Fibroblast of skin of scalp (primary cell): ENCODE results near the gene DLG2.

Source experiments
- DNase-seq: peaks from one replicate; pipeline ENCODE4 v3.0.0-alpha.2; 2013

Gene DLG2

DNA sequence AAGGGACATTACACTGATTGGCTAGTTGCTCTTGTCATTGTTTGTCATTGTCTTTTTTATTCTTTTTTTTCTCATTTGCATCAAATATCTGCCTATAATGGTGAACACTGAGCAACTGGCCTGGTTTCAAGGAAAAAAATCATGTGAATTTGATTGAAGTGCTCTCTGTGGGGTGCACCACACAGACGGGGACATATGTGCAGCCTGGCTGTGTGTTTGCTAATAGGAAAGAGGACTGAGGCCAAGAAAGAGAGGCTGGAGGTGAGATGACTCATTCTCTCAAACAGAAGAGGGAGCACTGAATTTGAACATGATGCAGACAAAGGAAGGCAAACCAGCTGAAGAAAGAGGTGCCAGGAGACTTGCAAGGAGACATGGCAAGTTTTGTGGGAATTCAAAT lies 1656.1 kb downstream of the DLG2 start:
- DNase-seq: peak; percentile 47

DNA sequence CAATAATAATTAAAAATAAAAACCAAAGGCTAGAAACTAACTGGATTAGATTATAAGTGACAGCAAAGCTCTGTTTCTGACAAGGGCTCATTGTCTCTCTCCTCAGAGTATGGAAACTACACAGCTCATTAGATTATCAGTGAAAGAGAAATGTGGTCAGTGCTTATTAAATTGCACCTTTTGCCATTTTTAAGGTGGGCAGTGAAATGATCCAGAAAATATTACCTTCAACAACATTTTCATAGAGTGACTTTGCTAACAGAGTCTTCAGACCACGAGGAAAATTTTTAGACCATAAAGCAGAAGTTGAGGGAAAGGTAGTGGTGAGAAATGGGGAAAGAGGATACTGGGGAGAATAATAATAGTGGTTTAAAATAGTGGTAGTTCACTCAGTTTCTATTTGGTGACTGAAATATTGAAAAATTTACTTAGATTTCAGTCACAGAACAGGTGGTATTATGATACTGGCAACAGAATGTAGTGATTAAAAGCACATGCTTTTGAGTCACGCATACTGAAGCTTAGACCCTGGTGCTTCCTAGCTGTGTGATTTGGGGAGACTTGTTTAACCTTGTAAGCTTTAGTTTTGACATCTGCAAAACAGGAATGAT lies 1657.0 kb downstream of the DLG2 start:
- no peak for DNase-seq

DNA sequence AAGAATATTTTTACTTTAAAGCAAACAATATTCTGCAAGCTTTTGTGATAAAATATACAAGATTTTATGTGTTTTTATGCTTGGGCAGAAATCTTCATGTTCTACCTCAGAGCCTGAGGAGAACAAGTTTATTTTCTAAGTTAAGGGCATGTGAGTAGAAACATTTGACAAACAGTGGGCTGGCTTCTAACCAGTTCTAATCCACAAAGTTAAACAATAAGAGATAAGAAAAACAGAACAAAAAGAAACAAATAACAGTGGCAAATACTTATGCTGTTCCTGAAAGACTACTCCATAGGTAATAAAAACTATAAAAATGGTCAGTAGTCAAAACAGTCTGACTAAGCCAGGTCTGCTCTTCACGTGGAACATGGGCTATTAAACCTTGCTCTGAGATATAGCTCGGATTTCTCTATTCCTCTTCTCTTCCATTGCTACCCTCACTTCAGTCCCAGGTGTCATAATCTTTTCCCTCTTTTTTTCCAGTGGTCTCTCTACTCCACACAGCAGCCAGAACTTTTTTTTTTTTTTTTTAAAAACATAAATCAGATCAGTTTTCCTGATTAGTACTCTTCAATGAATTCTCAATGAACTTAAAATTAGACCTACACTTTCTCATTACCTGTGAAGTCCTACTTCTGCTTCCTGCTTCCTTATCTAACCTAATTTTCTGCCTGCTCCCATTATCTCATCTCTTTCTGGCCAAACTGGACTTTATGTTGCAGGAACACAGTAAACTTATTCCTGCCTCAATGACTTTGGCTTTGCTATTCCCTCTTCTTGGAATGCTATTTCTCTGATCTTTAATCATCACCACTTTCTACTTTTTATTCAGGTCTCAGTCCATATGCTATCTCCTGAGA lies 1669.9 kb downstream of the DLG2 start:
- no peak for DNase-seq

DNA sequence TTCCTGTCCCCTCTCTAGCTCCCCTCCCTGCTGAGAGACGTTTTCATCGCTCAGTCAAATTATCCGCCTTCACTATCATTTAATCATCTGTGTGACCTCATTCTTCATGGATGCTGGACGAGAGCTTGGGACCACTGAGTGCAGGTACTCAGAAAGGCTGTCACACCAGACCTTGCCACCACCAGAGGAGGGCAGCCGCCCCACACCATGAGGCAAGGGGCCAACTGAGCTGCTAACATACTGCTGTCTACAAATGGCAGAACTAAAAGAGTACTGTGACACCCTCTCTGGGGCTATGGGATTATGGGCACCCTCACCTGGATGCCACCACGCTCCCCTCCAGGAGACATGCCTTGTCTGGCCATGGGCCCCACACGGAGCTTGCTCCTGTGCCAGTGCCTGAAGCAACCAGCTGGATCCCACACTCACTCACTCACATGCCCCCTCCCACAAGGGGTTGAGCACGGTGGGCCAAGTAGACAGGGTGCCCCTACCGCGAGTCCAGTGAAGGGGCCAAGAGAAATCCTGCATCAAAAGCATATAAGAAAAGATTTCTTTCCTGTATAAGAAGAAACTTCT lies 1670.9 kb downstream of the DLG2 start:
- DNase-seq: no peak

DNA sequence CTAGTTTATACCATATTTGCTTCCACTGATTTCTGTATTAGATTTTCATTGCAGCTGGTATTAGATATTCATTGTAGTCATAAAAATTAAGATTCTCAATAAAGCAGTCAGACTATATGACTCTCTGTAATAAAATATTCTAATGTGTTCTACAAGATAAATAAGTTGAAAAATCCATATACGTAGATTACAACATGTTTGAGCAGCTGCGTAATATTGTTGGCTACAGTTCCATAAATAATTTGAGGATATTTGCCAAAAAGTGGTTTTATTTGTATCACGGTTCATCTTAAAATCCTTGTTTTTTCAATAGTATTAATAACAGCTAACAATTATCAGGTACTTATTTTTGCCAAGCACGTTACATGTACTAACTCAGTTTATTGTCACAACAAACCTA lies 1672.4 kb downstream of the DLG2 start:
- no peak for DNase-seq

DNA sequence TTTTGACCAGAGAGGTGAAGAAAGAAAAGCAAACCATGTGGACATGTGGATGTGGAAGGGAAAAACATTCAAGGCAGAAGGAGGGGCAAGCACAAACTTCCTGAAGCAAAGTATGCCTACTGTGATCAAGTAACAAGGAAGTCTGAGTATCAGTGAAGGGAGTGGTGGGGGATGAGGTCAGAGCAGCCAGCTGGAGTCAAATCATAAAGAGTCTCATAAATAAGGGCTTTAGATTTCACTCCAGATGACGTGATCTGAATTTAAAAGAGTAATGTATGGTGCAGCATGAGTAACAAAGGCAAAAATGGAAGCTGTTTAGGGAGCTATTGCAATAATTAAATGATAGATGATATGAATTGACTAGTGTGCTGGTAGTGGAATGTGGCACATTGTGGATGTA lies 1675.6 kb downstream of the DLG2 start:
- peak; percentile 1 for DNase-seq

DNA sequence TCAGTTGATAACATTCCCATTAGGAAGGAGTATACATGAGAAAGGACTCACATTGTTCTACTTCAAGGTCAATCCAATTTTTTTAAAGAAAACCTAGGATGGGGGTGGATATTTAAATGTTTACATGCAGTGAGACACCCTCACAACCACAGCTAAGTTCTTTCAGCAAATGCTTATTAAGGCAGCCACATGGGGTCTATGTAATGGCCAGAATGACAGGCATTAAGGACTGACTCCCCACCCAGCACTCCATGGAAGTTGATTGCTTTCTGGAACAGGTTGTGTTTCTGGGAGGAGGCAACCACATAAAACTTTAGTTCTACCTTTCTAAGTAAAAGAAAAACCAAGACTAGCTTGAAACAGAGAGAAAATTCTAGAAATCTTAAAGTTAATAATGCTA lies 1678.9 kb downstream of the DLG2 start:
- DNase-seq: no peak

DNA sequence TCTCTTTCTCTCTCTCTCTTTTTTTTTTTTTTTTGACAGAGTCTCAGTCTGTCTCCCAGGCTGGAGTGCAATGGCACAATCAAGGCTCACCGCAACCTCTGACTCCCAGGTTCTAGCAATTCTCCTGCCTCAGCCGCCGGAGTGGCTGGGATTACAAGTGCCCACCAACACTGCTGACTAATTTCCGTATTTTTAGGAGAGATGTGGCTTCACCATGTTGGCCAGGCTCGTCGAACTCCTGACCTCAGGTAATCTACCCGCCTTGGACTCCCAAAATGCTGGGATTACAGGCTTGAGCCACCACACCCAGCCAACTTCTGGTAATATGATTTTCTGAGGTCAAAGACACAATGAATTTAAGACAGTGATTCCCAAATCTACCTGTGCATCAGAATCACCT lies 1681.2 kb downstream of the DLG2 start:
- no peak for DNase-seq

DNA sequence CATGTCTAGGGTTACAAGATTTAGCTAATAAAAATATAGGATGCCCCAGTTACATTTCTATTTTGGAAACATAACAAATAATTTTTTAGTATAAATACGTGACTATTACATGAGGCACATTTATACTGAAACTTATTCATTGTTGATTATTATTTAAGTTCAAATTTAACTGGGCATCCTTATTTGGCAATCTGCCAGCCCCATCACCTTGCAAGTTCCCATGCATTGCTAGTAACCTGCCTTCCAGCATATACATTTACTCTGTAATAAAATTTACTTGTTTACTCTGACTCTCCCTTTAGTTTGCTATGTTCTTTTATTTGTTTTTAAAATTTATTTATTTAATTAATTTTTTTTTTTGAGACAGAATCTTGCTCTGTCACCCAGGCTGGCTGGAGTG lies 1686.1 kb downstream of the DLG2 start:
- DNase-seq: no peak

DNA sequence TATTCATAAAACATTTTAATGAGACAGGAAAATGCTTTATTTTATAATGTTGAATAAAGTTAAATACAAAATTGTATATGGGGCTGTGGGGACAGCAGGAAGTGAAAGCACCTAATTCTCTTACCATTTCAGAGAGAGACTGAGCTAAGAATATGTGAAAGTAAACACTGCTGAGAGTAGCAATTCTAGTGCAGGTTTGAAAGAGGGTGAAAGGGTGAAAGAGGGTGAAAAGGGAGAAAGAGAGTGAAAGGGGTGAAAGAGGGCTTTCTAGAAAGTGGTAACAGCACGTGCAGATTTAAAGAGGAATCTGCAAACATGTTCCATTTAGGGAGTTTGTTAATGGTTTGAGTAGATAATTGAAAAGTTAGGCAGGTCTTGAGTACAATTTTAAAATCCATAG lies 1689.0 kb downstream of the DLG2 start:
- no peak for DNase-seq

DNA sequence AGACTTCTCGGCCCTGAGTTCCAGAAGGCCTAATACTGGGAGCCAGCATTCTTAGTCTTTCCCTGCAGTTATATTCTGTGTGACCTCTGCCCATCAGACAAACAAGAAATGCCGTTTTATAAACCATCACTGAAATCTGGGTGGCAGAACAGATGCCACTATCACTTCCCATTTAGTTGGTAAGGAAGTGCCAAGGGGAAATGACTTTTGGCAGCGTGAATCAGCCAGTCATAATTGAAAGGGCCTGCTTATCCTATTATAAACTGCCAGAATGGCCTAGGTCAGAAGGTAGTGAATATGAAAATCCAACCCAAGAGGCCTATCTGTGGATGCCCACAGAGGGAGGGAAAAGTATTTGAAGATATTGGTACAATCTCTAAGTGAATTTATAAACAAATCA lies 1694.1 kb downstream of the DLG2 start:
- DNase-seq: no peak

DNA sequence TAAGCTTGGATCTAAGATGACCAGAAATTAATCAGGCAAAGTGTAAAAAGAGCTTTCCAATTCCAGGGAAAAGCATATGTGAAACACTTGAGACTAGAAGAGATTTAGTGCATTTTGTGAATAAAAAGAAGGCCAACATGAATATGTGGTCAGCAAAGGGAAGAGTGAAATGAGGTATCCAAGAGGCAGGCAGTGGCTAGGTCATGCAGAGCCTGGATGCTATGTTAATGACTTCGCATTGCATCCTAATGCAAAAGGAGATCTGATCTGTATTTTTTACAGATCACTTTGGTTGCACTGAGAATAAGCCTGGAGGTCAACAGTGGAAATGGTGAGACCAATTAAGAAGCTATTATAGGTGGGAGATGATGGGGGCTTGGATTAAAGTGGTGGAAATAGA lies 1699.7 kb downstream of the DLG2 start:
- DNase-seq: no peak

DNA sequence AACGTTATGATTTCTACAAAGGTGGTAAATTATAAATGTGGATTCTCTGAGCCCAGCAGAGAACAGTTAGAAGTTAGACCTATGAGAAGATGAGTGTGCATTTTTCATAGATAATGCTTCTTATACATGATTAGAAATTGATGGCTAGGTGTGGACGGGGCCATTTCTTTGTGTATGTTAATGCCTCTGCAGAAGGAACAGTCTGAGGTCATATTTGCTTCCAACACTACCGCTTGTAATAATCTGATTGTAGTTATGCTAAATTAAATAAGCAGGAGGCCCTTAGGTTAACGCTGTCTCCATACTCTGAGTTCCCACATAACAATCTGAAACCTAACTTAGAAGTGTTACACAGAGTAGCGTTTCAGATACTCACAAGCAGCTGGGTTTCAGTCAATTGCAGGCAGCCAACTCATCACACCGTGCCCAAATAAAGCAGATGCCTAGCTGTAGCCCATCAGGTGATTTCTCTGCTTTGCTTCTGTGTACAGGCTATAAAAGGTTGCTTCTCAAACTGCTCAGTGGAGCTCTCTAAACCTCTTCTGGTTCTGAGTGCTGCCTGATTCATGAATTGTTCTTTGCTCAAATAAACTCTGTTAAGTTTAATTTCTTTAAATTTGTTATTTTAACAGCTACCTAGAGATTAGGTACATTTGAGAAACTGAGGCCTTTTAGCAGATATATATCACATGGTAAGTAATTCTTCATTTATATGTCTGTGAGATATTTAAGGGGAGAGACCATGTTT lies 1702.2 kb downstream of the DLG2 start:
- DNase-seq: no peak

DNA sequence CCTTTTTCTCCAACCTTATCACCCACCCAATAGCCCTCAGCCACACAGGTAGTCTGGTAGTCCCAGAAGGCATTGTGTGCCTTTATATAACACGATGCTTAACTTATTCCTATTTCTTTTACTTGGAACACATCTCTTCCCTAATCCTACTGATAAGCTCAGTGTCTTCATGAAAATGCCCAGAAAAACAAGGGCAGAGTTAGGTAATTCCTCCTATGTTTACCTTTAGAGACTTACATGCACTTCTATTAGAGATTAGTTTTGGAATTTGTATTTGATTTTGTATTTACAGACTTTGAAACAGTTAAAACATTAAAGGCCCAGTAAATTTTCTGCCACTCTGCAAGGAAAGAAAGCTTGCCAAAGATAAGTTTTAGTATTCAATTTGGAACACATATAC lies 1703.2 kb downstream of the DLG2 start:
- DNase-seq: no peak

DNA sequence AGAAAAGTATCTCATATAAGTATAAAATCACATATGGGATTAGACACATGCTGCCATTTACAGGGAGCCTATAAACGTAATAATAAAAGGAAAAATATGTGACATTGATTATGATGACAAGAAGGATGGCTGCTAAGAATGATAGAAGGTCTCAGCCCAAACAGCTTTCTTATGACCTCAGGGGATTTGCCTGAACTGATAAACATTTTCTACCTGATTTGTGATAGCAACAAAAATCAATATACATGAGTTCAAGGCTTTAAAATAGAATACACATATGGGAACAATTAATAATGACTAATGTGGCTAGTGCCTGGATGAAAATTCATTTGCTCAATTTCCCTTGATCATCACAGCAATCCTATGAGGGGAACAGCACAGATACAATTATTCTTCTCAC lies 1704.2 kb downstream of the DLG2 start:
- DNase-seq: no peak

DNA sequence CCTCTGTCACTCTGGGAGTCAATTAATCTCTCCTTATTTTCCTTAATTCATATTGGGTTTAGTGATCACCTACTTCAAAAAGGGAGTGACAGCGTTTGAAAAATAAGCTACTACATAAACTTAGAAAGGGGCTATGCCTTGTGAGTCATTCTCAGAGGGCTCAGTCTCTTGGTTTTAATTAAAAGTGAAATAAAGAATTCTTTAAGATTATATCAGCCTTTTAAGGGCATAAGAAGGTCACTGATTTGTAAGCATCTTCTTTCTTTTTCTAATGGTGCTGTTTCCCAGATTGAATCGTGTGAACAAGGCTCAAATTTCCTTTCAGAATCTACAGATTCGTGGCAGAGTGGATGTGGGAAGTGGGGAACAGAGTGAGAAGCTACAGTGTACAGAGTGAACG lies 1704.8 kb downstream of the DLG2 start:
- DNase-seq: peak; percentile 2

DNA sequence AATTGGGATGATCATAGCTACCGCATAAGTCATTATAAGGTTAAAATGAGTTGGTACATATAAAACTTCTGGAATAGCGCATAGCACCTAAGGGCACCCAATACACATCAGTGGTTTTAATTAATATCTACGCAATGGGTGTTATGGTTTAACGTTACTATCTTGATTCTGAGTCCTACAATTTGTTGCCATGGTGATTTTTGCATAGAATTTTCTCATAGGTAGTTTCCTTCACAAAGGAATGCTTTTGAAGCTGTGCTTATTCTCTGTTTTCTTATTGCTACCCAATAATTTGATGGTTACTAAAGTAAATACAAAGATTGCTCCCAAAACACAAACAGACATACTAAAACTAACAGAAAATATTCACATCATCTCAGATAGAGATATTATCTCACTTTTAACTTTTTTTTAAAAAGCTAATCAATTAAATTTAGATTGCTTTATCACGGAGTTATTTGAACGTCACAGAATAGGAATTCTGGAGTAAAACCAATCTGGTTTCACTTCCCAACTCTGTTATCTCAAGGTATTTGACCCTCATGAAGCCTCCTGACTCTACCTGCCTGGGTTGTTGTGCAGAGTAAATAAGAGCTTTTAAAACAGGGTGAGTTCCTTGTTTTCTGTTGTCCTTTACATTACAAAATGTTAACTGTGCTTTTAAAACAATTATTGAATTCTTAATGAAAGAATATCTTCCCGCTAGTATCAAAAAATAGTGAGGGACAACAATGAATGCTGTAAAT lies 1705.5 kb downstream of the DLG2 start:
- no peak for DNase-seq

DNA sequence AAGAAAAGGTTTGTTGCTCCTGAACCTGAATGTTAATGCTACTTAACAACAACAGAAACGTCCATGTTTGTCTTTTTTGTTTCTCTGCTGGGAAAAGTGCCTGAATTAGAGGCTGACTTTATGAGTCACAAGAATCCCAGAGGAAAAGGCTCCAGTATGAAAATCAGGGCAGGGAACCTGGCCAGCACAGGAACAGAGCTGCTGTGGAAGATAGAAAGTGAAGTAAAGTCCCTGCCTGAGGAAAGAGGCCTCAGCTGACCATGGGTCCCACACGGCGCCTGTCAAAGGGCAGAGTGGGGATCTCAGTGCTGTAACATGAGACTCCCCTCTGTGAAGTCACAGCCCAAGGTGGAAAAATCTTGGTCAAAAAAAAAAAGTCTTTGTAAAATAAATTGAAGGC lies 1708.7 kb downstream of the DLG2 start:
- DNase-seq: peak; percentile 9

DNA sequence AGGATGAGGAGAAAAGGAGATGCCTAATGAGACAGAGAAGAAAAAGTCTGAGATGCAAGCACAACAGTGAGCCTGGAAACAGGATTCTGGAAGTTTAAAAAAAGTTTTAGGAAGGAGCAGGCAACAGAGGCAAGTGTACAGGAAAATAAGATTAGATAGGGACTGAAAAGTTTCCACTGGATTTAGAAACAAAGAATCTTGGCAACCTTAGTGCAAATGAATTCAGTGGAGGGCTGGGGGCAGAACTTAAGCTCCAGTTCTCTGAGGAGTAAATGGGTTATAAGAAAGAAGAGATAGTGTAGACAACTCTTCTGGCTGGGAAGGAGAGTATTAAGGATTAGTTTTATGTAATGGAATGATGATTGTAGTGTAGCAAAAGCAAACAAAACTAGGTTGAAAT lies 1712.1 kb downstream of the DLG2 start:
- DNase-seq: no peak

DNA sequence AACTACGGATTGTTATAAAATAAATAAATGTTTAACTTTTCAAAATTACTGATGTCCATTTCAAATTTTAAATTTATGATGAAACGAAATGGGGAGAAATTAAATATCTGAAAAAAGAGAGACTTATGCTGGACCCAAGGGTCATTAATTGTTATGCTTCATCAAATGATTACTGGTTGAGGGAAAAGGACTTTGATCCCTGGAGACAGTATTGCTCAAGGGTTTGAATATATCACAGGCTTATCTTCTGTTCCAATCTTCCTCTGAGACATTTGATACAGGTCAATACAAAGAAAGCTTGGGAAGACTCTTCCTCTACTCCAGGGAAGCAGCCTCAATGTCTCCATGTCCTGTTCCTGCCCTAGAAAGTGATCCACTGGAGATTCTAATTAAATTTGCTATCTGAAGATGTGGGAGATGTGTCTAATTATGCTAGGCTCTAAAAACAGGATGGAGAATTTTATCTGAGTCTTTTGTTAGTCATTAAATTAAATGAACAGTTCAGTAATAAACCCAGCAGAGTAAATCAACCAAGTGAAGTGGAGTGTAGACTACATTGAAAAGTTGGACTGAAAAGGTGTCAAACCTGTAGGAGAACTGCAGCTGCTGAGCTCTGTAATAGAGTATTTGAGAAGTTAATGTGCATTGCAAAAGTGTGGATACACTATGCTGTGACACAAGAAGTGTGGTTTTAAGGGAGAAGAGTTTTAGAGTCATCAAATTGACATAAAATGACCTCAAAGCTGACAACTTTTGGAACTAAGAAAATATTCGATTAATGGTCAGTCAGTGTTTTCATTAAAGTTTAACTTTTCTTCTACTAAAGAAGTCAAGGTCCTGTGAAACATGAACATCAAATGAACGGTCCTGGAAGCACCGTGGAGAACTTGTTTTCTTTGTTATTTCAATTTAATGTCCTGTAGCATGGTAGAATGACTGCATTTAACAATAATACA lies 1717.3 kb downstream of the DLG2 start:
- no peak for DNase-seq

DNA sequence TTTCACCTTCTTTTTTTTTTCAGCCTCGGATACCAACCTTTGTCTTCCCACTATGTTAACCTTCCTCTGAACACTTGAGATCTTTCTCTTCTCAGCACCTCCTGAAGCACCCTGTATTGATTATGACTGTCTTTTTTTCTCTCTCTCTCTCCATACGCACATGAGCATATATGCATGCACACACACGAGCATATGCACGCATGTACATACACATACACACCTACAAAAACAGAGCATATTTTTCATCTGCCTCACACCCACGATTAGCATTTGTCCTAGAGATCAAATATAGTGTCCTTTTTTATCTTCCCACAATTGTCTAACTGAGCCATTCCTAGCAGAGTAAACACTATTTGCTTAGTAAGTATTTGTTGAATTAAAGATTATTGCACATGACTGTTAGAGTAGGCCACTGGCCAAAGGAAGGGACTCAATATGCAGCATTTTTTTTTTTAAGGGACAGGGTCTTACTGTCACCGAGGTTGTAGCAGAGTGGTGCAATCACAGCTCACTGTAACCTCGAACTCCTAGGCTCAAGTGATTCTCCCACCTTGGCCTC lies 1718.8 kb downstream of the DLG2 start:
- DNase-seq: no peak
